Fibroblast of the conjunctiva (primary cell): ENCODE data around the gene SDR42E2.
"Not testable (repeated sequence)": the region's sequence is repeated elsewhere in the genome, so short reads cannot be mapped to it uniquely, and the experiment has no call there.

ENCODE experiments used
- DNase-seq: peaks from one replicate; pipeline ENCODE4 v3.0.0-alpha.2; 2010; ENCODE audit warnings: low read depth

Gene SDR42E2

DNA sequence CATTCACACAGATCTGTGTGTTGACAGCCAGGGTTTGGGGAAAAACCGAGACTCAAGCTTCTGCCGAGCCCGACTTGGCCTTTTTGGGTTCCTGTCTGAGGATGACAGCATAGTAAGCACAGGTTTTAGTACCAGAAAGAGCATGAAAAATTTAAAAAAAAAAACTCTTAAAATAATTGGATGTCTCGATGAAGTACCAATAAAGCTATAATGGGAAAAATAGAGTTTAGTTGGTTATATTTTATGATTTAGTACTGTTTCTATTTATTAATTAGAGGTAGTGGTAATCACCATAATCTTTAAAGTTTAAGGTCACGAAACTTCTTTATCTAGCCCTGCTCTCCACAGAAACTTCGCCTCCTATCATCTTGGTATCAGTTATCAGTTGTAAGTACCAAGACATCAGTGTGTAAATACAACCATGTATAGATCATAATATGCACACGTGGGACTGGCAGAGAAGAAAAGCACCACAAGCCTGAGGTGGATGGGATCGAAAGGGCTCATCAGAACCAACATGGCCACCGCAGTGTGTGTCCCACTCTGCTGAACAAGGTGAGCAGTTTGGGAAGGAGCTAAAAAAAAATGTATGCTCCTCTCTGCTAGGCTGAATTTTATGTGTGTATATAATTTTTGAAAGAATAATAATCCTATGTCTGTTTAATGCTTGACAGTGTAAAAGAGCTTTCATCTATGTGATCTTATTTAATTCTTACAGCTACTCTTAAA lies 29.4 kb downstream of the SDR42E2 start:
- no peak for DNase-seq

DNA sequence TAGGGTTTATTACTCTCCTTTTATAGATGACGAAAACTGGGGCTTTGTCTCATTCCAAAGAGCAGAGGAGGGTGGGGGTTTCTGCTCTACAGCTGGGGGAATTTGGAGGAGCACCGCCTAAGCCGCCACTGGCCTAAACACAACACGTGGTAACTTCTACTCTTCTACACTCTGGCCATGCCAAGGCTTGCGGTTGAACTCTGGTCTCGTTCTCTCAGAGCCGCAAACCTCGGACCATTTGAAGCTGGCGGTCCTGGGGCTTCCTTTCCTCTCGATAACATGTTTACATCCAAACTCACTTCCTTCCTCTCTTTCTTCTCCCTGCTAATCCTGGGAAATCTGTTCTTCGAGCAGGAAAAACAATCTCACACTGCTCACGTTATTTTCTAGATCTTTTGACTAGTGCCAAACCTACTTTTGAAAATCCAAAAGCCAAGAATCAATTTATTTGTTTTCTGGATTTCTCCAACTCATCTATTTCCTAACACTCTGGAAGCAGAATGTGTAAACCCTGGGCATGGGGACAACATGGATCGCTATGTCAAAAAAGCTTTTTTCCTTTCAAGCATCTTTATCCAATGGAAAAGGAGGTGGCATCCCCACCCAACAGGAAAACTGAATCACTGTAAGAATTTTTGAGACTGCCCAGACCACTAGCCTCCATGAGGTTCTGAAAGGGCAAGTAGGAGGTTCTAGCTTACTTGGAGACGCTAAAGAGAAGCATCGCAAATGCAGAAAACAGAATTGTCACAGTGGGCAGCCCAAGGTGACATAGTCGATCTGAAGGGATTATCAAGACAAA lies 30.2 kb downstream of the SDR42E2 start:
- peak; percentile 92 for DNase-seq

DNA sequence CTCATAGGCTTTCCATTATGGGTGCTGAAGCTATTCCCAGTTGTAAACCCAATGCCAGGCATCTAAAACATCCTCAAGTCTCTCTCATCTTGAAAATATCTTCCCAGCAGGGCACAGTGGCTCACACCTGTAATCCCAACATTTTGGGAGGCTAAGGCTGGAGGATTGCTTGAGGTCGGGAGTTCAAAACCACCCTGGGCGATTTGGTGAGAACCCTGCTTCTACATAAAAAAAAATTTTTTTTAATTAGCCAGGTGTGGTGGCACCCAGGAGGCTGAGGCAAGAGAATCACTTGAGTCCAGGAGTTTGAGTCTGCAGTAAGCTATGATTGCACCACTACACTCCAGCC lies 30.7 kb downstream of the SDR42E2 start:
- DNase-seq: no peak

DNA sequence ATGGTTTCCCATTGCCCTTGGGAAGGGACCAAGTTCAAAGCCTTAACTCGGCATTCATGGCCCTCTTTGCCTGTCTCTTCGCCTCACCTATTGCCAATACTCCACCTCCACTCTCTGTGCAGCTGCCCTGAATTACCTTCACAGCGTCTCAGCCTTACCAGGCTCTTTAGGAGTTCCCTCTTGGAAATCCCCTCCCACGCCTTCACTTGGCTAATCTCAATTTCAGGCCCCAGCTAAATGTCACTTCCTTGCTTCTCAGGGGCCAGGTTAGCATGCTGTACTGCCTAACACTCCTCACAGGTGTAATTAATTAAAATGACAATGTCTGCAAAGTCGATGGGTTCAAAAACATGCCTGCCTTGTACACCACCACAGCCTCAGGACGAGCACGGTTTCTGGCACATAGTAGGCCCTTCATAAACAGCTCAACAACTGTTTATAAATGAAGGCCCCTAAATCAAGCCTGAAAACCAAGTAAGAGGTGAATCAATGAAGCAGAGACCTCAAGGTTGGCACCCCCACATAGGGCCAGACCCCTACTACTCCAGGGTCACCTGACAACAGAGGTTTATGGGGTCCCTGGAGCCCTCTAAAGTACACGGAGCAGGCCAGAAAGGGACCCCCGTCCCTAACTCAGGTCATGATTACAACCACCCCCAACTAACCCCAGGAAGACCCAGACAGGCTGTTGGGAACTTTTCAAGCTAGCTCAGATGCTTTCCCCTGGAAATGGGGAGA lies 32.6 kb downstream of the SDR42E2 start:
- DNase-seq: no peak

DNA sequence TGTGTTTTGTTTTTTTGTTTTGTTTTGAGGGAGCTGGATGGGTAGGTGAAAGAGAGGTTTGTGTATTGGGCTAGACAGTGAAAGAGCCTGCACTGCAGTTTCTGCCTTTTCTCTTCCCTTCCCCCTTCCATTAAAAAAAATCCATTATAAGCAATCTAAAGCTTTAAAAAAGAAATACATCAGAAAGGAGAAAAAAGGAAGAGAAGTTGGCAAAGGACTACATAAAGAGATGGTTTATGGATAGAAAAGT lies 33.1 kb downstream of the SDR42E2 start:
- DNase-seq: no peak

DNA sequence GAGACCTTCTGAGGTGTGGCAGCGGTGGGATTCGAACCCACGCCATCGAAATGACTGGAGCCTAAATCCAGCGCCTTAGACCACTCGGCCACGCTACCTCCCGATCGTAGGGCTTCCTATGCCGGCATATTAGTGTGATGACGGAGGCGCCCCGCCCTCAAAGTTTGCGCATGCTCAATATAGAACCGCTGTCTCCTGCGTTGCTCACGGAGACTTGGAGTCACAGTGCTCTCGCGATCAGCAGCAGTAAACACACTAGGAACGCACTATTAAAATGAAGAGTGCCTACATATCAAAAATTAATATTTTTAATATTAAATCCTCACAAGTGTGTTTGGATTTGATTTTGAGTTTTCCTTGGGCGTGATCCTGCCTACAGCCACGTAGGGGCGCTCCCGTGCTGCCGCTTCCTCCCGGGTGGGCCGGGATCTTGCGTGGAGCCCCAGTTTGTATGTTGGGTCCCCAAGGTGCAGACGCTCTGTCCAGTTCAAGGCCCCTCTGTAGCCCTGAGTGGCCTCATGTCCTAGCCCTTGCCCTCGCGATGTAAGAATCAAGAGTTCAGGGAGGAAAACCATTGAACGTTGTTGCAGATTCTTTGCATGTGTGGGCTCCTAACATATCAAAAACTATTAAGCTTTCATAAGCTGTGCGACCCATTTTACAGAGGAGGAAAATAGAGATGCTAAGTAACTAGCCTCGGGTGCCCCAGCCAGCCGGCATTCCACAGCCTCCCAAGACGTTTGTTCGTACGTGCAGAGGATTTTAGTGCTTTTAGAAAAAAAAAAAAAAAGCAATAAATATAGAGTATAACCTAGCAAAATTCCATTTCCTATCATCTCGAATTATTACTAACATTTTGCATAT lies 33.6 kb downstream of the SDR42E2 start:
- DNase-seq: peak; percentile 84

DNA sequence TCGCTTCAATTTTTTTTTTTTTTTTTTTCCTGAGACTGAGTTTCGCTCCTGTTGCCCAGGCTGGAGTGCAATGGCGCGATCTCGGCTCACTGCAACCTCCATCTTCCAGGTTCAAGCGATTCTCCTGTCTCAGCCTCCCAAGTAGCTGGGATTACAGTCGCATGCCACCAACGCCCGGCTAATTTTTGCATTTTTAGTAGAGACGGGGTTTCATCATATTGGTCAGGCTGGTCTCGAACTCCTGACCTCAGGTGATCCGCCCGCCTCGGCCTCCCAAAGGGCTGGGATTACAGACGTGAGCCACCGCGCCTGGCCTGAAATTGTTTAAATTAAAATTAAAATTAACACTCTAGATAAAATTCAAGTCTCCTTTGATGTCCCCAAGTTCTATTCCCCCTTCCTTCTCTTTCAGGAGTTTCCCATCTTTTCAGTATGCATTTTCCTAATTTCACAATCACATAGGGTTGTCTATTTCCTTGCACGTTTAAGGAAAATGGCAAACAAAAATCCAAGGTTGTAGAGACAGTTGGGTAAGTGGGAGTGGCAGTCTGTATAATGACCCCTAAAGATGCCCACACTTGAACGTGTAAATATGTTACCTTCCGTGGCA lies 34.4 kb downstream of the SDR42E2 start:
- DNase-seq: not testable (repeated sequence)

DNA sequence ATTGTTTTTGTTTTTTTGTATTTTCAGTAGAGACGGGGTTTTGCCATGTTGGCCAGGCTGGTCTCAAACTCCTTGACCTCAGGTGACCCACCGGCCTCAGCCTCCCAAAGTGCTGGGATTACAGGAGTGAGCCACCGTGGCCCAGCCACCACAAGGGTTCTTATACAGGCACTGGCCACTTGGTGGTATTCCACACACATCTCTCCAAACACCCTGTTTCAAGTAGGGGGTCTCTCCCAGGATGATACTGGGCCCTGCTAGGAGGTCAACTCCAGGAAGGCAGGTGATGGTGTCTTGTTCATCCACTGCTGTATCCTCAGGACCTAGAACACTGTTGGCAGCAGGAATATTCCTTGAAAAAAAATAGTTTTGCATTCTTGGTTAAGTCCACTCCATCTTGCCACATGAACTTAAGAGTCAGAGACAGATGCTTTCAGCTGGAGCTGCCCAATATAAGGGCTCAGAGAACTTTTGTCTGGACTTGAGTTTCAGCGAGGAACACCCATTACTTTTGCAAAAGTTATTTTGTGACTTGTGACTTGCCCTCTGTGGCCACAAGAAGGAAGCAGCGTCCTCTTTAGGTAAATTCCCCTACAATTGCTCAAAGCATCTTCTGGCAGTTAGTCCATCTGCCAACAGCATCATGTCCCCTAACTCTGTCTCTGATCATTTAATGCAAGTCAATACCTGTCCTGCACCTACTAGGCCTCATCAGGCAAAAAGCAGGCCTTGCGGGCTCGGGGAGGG lies 36.4 kb downstream of the SDR42E2 start:
- no peak for DNase-seq

DNA sequence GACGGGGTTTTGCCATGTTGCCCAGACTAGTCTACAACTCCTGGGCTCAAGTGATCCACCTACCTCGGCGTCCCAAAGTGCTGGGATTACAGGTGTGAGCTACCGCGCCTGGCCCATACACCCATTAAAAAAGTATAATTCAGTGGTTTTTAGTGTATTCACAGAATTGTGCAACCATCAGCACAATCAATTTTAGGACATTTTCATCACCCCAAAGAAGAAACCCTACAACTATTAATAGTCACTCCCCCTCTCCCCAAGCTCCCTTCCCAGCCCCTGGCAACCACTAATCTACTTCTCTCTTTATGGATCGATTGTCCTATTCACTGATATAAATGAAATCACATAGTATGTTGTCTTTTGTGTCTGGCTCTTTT lies 39.9 kb downstream of the SDR42E2 start:
- no peak for DNase-seq

DNA sequence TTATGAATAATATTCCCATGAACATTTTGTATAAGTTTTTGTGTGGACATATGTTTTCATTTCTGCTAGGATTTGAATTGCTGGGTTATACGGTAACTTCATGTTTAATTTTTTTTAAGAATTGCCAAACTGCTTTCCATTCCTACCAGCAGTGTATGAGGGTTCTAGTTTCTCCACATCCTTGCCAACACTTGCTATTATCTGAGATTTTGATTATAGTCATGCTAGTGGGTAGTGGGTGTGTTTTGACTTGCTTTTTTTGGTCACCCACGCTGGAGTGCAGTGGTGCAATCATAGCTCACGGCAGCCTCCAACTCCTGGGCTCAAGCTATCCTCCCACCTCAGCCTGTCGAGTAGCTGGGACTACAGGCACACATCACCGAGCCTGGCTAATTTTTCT lies 40.8 kb downstream of the SDR42E2 start:
- no peak for DNase-seq

DNA sequence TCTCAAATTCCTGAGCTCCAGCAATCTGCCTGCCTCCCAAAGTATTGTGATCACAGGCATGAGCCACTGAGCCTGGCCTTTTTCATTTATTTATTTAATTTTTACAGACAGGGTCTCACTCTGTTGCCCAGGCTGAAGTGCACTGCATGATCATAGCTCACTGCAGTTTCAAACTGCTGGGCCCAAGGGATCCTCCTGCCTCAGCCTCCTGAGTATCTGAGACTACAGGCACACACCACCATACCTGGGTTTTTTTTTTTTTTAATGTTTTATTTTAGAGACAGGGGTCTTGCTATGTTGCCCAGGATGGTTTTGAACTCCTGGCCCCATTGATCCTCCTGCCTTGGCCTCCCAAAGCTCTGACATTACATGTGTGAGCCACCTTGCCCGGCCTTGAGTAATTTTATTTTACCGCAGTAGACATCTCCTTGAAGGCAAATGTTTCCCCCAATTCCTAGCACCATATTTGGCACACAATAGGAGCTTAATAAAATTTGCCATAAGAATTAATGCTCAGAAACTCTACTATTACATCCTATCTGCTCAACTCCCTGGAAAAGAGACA lies 41.9 kb downstream of the SDR42E2 start:
- no peak for DNase-seq

DNA sequence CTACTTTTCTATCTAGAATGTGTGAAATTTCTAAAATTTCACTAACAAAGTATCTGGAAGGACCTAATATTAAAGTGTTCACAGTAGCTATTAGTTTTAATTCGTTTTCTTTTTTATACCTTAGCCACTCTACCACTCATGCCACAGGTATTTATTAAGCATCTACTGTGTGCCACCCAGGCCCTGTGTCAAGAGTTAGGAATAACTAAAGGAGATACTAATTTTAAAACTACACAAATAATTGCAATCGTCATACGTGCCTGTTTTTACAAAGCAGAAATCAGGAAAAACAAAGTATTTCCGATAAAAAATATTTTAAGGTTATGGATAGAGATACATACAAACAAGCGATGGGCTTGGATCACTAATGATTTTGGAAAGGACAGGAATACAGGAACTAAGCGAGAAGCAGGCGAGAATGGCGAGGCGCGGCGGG lies 43.3 kb downstream of the SDR42E2 start:
- DNase-seq: no peak

DNA sequence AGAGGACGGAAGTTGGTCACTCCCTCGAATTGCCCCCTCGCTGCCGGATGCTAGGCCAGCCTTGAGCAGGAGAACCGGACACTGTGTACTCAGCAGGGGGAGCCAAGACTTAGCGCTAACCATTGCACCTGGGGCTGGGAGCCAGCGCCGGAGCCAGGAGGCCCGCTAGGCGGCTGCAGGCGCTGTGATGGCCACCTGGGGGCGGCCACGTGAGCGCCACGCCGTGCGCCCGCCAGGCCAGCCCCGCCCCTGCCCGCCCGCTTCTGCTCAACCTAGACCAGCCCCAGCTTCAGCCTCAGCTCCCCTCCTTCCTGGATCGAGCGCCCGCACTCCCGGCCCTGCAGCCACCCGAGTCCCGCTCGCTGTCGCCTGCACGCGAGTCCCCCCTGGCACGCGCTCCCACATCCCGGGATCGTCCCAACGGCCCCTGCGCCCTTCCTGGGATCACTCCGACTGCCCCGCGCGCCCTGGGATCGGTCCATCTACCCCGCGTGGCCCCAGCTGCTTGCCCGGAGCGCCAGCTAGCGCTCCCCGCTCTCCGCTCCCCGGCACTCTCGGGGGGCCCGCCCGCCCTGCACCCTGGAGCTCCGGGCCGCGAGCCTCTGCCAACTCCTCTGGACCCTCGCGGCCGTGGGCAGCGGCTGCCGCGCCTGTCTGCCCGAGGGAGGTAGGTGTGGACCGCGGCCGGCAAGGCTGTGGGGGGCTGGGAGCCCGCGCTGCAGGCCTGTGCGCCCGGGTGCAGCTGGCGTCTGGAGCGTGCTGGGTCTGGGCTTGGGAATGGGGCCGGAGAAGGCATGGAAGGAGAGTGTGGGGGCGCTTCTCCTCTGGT lies 43.9 kb downstream of the SDR42E2 start, which contains the start of gene EEF2K:
Gene EEF2K, plus strand, starts transcription at position 266 of the 829 bp plus-strand sequence. CDS start 19,452 bp downstream, outside the sequence.
- DNase-seq: peak; percentile 93

DNA sequence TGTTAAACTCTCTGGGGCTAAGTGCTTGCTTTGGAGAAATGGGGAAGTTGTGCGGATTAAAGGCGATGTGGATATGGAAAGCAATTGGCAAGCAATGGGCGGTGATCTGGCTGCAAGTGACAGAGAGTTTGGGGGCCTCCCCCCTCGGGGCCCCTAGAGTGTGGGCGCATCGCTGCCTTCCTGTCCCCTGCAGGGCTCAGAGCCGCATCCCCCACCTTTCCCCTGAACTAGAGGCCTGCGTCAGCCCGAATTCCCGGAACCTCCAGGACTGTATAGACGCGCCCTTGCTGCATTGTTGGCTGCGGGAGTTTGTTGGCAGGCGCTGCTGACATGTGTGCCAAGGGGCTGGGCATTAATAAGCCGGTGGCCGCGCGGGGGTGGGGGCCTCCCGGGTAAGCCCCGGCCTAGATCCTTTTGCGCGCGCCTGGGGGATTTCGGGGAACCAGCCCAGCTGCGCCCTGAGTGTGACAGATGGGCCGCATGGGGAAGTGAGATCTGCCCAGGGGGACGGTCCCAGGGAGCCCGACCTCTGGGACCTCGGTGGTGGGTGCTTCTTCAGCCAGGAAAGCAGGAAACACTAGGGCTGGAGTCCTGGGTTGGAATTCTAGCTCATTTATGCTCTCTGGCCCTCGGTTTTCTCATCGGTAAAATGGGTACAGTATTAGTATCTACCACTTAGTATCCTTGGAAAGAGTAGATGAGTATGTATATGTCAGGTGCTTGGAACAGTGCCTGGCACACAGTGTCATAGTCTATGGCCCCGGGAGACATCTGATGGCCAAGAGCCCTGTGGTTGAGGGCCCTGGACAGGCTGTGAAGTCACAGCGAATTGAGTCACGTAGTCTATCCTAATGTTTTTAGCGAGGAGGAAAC lies 44.8 kb downstream of the SDR42E2 start:
- peak; percentile 67 for DNase-seq

DNA sequence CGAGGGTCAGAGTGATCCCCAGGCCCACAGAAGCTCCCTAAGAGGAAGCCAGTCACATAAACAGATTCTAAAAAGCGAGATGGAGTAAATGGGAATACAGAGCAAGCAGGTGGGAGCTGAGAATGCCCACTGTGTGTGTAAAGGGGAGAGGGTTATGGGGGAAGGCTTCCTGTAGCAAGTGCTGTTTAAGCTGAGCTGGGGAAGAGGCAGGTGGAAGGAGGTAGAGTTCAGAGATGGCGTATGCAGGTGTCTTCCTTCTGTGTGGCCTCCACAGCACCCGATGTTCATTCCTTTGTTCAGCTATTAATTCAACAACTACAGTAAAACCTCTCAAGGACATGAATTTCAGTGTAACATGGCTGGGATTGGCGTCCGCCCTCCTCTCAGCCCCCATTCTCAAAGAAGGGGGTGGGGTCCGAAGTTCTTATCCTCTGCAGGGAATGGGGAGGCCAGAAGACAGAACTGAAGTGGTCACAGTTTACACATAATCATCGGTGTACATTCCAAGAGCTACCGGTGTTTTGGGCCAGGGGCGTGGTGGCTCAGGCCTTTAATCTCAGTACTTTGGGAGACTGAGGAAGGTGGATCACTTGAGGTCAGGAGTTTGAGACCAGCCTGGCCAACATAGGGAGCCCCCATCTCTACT lies 45.5 kb downstream of the SDR42E2 start:
- DNase-seq: no peak

DNA sequence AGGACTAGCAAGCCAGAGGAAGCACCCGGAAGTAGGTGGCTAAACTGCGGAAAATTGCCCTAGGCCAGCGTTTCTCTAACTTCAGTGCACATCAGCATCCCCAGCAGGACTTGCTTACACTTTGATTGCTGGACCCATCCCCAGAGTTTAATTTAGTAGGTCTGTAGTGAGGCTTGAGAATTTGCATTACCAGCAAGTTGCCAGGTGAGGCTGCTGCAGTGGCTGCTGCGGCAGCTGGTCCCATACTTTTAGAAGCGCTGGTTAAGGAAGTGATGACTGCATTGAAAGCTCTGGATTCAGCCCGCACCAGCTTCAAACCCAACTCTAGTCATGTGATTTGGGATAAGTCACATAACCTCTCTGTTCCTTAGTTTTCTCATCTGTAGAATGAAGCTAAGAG lies 48.0 kb downstream of the SDR42E2 start:
- DNase-seq: no peak

DNA sequence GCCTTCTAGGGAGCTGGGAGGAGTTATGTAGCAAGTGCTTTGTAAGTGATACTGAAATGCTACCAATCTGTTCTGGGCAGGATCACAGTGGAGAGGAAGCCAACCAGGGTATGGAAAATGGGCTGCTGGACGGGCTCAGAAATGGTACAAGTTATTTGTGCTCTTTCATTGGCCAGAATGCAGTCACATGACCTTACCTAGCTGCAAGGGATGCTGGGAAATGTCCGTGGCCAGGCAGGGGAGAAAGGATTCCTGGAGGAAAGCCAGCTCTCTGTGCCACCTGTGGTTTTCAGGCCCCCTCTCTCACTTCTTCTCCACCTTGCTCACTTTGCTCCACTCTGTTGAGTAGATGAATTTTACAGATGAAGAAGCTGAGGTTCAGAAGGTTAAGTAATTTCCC lies 48.5 kb downstream of the SDR42E2 start:
- no peak for DNase-seq

DNA sequence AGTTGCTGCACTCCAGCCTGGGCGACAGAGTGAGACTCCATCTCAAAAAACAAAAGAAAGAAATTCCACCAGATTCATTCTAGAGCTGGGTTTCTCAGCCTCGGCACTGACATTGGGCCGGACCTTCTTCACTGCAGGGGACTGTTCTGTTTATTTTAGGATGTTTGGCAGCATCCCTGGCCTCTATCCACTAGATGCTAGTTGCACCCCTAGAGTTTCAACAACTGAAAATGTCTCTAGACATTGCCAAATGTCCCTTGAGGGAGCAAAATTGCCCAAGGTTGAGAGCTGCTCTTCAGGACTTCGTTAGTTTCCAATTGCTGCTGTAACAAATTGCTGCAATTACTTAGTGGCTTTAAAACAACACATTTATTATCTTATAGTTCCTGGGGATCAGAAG lies 50.9 kb downstream of the SDR42E2 start:
- DNase-seq: no peak
